Body of pancreas (tissue), 4 donors: ENCODE data around the gene KRTAP3-1. TPM values are rescaled to one million over a fixed set of nuclear protein-coding genes. Genes with fewer than 3 reads are reported as not detected.

ENCODE experiments used
- ATAC-seq: fragments of 150-250 bp; one replicate; pipeline ENCODE4 v1.9.1; 2016
- DNase-seq, 4 donors: peaks; one replicate each; pipeline ENCODE4 v3.0.0-alpha.2; 2019
- H3K27ac ChIP-seq, 4 donors: fragments of 200-600 bp; sonication (generic); 1 replicate in 3 of 4; 2 replicates in 1 of 4; pipeline versions ENCODE4 v1.5.1 to v1.6.1; 2016 to 2019; ENCODE audit warnings: mild to moderate bottlenecking in 1 of 4, mixed read lengths in 1 of 4, moderate library complexity in 1 of 4
- H3K27me3 ChIP-seq, 2 donors: fragments of 200-600 bp; sonication (generic); one replicate each; pipeline ENCODE4 v1.6.0; 2016; ENCODE audit warnings: mild to moderate bottlenecking in 1 of 2
- H3K36me3 ChIP-seq, 2 donors: fragments of 200-600 bp; sonication (generic); replicated peaks in 1 of 2; 2 replicates each; pipeline ENCODE4 v1.5.1; 2016; ENCODE audit warnings: low read depth in 2 of 2; ENCODE audit not compliant: insufficient read depth in 1 of 2
- H3K4me1 ChIP-seq: fragments of 200-600 bp; sonication (generic); one replicate; pipeline ENCODE4 v1.6.0; 2016
- H3K4me3 ChIP-seq, 2 donors: fragments of 200-600 bp; sonication (generic); 1 replicate in 1 of 2; 2 replicates in 1 of 2; pipeline ENCODE4 v1.5.1; 2016 to 2019
- H3K9me3 ChIP-seq, 3 donors: fragments of 200-600 bp; sonication (generic); 1 replicate in 2 of 3; 2 replicates in 1 of 3; pipeline ENCODE4 v1.5.1; 2016
- POLR2A ChIP-seq, 3 donors: fragments of 450-650 bp; IDR thresholded peaks; one replicate each; pipeline ENCODE4 v1.6.1; 2016; ENCODE audit warnings: antibody characterized with exemption in 3 of 3, mild to moderate bottlenecking in 2 of 3
- WGBS, 2 donors: methylation state at CpG; one replicate each; pipeline ENCODE4 v1.1.5; 2017; 5-methylcytosine and 5-hydroxymethylcytosine counted together
- intact Hi-C: fragments of 100-400 bp; cut with DNase I; formaldehyde crosslinking; loops from one replicate; pipeline ENCODE4 v1.15.1; 2023
- total RNA-seq, 2 donors: library from RNA; depleted of rRNA; stranded (reverse); fragments of >200 nt; gene quantifications; one replicate each; pipeline ENCODE4 v1.1.0, GENCODE V29; 2016
- TF ChIP-seq, protein P1 (sequence below), 7 experiments: fragments of 450-650 bp in 4 of 7; fragments of 200-600 bp in 3 of 7; sonication (generic) in 3 of 7; IDR thresholded peaks; one replicate each; pipeline ENCODE4 v1.5.1; 2016 to 2019; ENCODE audit warnings: antibody characterized with exemption in 7 of 7

KRTAP3-1 gene
- total RNA-seq, 2 donors from 2014 or later = not detected

- Histone ChIP-seq H3K9me3 (no peaks in the 10 kb centered on the region), H3K4me3 (no peak overlapping the region), H3K4me1 (peaks cover 22% of the 10 kb centered on the region), H3K36me3 (no peaks in the 10 kb centered on the region), H3K27me3 (peaks cover 0 to 4% of the 10 kb centered on the region in 2 donors), H3K27ac (peak overlapping the region in 2 of 4 donors; percentile 10 to 18)
- WGBS, 2 donors = 85 to 86% methylated on average over 3 of the region's 3 CpGs
- intact Hi-C loops = no loop called here
- ATAC-seq (no peak), DNase-seq (no peak)
- TF ChIP-seq, protein P1, sequence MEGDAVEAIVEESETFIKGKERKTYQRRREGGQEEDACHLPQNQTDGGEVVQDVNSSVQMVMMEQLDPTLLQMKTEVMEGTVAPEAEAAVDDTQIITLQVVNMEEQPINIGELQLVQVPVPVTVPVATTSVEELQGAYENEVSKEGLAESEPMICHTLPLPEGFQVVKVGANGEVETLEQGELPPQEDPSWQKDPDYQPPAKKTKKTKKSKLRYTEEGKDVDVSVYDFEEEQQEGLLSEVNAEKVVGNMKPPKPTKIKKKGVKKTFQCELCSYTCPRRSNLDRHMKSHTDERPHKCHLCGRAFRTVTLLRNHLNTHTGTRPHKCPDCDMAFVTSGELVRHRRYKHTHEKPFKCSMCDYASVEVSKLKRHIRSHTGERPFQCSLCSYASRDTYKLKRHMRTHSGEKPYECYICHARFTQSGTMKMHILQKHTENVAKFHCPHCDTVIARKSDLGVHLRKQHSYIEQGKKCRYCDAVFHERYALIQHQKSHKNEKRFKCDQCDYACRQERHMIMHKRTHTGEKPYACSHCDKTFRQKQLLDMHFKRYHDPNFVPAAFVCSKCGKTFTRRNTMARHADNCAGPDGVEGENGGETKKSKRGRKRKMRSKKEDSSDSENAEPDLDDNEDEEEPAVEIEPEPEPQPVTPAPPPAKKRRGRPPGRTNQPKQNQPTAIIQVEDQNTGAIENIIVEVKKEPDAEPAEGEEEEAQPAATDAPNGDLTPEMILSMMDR (IDR thresholded peaks at IDR 0.05) = no peak
- no peak for TF ChIP-seq POLR2A (IDR thresholded peaks at IDR 0.05)
Observed at GRCh38 chr17:40980117-40980516, 28.8 kb downstream of the KRTAP3-1 start.

DNA sequence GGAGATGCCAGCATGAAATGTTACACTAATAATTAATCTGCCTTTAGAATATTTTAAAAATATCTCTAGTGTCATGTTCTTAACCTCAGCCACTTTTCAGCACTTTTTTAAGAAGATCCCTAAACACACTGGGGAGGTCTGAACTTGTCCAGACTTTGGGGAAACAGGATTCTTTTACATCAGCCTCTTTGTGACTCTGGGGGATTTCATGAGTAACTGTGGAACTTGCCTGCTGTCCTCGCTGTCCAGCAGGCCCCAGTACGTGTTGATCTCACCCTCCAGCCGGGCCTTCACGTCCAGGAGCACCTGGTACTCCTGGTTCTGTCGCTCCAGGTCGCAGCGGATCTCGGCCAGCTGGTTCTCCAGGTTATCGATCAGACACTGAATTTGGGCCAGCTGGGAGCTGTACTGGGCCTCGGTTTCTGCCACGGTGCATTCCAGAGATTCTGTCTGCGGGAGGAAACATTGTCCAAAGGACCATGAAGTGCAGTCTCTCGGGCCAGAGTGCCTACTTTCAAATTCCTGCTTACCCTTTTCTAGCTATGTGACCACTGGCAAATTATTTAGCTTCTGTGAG lies 30.3 kb downstream of the KRTAP3-1 start:
- DNase-seq (peak; percentile 48 to 78 (median 60)), ATAC-seq (peak; percentile 85)
- no peaks in the 10 kb centered on the region for H3K9me3 ChIP-seq
- 29 to 48% methylated on average over 12 to 13 of the region's 13 CpGs for WGBS, 2 donors
- H3K36me3 ChIP-seq = no peaks in the 10 kb centered on the region
- no peak for TF ChIP-seq POLR2A (IDR thresholded peaks at IDR 0.05)
- TF ChIP-seq, protein P1 (IDR thresholded peaks at IDR 0.05) = no peak
- no peak overlapping the region for H3K4me3 ChIP-seq
- intact Hi-C loops = no loop called here
- H3K27ac ChIP-seq = peak overlapping the region in 3 of 4 donors; percentile 13 to 75 (median 72)
- H3K4me1 ChIP-seq = peaks cover 22% of the 10 kb centered on the region
- H3K27me3 ChIP-seq = peaks cover 0 to 4% of the 10 kb centered on the region in 2 donors

DNA sequence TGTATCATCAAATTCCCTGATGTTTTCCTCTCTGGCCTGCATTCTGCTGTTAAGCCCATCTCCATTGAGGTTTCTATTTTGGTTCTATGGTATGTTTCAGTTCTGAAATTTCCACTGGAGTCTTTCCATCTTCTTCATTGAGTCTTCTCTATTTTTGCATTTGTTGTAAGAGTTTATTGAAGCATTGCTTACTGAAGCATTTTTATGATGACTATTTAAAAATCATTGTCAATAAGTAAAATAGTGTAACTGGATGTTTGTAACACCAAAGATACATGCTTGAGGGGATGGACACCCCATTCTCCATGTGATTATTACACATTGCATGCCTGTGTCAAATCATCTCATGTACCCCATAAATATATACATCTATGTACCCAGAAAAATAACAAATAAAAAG lies 33.4 kb downstream of the KRTAP3-1 start:
- Histone ChIP-seq H3K9me3 (no peaks in the 10 kb centered on the region), H3K27ac (no peak overlapping the region), H3K4me3 (no peak overlapping the region), H3K27me3 (peaks cover 0 to 4% of the 10 kb centered on the region in 2 donors), H3K4me1 (peaks cover 17% of the 10 kb centered on the region), H3K36me3 (no peaks in the 10 kb centered on the region)
- intact Hi-C loops = no loop called here
- ATAC-seq (no peak), DNase-seq (no peak)
- TF ChIP-seq POLR2A (IDR thresholded peaks at IDR 0.05) = no peak
- TF ChIP-seq, protein P1 (IDR thresholded peaks at IDR 0.05) = no peak

- no peaks in the 10 kb centered on the region for H3K9me3 ChIP-seq
- no peaks in the 10 kb centered on the region for H3K36me3 ChIP-seq
- intact Hi-C loops = no loop called here
- ATAC-seq (no peak), DNase-seq (no peak)
- peaks cover 12% of the 10 kb centered on the region for H3K4me1 ChIP-seq
- no peak overlapping the region for H3K27ac ChIP-seq
- peaks cover 0 to 4% of the 10 kb centered on the region in 2 donors for H3K27me3 ChIP-seq
- H3K4me3 ChIP-seq = no peak overlapping the region
- WGBS, 2 donors = 89% methylated on average over 3 of the region's 3 CpGs
- no peak for TF ChIP-seq POLR2A (IDR thresholded peaks at IDR 0.05)
- TF ChIP-seq, protein P1 (IDR thresholded peaks at IDR 0.05) = no peak
Observed at GRCh38 chr17:40974366-40974765, 34.6 kb downstream of the KRTAP3-1 start.

GRCh38 chr17:40967582-40967981 lies 41.3 kb downstream of the KRTAP3-1 start:
- no peaks in the 10 kb centered on the region for H3K4me1 ChIP-seq
- intact Hi-C loops = no loop called here
- no peak overlapping the region for H3K27ac ChIP-seq
- no peaks in the 10 kb centered on the region for H3K27me3 ChIP-seq
- TF ChIP-seq, protein P1 (IDR thresholded peaks at IDR 0.05) = no peak
- no peak for TF ChIP-seq POLR2A (IDR thresholded peaks at IDR 0.05)
- no peaks in the 10 kb centered on the region for H3K9me3 ChIP-seq
- H3K4me3 ChIP-seq = no peak overlapping the region
- DNase-seq = no peak
- WGBS, 2 donors = 75 to 86% methylated on average over 1 of the region's 1 CpG
- no peak for ATAC-seq
- H3K36me3 ChIP-seq = no peaks in the 10 kb centered on the region
